CD4-positive, alpha-beta T cell treated with Interleukin-21 for 1 hour (primary cell): ENCODE results near the gene PDE5A.

Experiments used
- DNase-seq: peaks from one replicate; pipeline ENCODE4 v3.0.0-alpha.2; 2020

The PDE5A gene

DNA sequence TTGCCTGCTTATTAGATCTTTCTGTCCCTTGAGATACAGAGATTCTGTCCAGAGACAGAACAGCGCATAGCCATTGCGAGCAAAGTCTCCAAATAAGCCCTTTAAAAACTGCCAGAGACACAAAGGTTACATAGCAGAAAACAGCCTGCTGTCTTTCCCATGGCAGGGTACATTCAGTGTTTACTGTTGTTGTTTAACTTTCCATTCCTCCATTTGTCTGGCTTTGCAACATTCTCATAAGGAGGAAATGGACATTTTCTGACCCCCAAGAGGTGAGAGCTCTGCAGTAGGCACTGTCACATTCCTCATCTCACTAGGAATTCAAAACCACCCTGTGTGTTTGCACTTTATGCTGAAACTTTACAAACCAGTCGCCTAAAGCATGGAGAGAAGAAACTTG is 48.3 kb downstream of the PDE5A start:
- no peak for DNase-seq

DNA sequence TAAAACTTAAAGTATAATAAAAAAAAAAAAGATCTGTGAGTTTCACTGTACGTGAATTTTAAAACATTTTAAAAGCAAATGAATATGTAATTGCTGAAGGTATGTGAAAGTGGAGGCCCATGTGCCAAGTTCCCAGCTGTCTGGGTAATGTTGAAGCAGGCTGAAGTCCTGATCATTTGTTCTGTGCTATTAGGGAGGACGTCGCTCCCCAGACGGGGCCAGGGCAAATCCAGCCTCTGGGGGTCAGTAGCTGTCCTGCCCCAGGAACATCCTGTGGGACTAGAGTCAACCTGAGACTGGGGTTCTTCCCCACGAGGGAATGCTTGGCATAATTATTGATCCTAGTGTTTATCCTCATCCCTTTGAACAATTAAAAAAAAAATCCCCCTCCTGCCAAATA is 48.8 kb downstream of the PDE5A start:
- no peak for DNase-seq

DNA sequence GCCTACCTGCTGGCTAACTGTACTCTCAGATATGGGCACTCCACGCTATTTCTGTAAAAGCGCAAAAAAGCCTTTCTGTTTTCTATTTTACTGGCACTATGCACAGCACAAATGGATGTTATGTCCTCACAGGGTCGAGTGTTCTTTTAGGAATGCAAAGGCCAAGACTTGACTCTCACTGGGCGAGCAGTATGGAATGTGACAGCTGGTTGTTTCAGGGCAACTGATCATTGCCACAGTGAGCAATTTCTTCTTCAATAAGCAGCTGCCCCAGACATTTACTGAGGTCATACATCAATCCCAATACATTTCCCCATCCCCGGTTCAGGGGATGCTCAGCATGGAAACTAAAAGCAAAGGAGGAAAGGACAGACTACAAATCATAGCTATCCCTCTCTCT is 58.2 kb downstream of the PDE5A start:
- no peak for DNase-seq

DNA sequence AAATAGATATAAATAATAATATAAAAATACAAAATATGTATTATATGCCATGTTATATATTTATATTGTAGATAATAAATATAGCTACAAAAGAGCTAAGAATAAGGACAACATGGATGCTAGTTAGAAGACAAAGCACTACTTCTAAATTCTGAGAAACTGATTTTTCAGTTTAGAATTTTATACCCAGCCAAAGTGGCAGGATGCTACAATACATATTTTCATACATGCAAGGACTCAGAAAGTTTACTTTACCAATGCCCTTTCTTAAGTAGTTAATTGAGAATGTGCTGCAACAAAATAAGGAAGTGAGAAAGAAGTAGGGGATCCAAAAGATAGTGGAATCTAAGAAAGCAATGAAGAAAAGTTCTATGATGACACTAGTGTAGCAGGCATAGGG is 64.5 kb downstream of the PDE5A start:
- no peak for DNase-seq

DNA sequence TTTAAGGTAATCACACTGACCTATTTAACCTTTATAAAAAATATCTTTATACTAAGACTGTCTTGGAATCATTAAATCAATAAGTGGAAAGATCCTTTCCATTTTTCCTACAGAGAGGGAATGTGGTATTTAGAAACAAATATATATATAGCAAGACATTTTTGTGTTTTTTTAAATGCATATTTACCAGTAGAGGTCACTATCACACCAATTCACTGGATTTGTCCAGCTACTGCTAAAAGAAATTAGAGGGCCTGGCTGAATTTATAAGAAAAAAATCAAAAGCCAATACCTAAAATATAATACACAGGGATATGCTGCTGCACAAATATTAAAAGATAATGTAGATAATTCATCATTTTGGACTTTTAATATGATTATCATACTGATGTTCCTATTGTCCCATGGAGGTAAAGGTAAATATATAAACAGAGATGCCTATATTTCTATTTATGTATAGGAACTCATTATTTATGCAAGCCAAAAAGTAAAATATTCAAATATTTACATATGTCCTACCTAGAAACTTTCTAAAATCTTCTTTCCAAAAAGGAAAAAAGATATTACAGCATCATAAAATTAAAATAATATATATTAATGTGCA is 69.5 kb downstream of the PDE5A start:
- DNase-seq = peak; percentile 12

DNA sequence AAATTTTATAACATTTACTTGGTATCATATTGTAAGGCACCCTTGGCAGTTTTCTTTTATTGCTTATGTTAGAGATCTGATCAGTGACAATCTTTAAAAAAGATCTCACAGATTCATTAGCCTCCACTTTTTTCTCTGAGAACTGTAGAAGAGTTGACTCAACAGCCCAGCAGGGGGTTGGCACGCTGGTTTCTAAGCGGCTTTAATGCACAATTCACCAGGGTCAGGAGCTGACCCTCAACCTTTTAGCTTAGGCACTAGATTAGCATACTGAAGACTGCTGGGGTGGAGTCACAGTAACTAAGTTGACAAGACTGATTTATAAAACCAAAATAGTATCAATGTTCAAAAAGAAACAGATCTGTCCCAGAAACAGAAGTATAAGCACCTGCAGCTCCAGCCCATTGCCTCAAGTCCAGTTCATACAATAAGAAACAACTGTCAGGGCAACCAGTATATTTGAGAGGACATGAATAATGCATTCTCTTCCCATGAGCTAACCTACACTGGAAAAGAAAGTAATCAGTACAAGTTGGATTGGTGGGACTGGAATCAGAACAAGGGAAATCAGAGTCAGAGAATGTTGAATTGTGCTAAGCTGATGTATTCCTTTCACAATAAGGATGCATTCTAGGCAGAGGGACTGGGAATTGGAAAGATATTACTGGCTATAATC is 77.6 kb downstream of the PDE5A start:
- DNase-seq = no peak

DNA sequence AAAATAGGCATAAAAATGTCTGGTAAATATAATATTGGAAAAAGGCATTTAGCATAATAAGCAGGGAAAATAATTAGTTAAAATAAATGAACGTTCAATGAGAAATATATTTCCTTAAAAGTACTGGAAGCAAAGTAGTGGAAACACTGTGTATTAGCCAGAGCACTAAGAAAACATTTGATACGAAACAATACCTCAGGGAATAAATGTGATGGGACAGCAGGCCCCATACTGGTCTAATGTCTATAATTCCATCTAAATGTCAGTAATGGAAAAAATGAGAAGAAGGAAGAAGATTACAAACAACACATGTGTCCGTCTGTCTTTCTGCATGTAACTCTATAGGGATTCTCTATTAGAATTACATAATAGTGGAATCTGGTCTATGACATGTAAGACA is 79.0 kb downstream of the PDE5A start:
- DNase-seq = no peak

DNA sequence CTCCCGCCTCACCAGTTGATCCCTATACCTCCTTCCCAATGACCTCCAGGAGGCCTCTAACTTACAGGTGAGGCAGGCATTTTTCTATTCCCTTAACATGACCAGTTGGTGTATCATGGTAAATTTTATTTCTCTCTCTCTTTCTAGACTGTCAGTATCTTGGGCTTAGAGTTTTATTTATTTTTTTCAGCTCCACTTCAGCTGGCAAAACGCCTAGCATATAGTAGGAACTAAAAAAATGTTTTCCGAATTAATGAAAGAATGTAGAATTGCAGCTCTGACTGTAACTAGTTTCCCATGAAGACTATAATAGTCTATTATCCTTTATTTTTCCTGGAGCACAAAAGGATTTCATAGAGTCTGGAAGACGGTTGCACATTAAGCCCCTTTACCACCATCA is 84.8 kb downstream of the PDE5A start:
- DNase-seq = no peak

DNA sequence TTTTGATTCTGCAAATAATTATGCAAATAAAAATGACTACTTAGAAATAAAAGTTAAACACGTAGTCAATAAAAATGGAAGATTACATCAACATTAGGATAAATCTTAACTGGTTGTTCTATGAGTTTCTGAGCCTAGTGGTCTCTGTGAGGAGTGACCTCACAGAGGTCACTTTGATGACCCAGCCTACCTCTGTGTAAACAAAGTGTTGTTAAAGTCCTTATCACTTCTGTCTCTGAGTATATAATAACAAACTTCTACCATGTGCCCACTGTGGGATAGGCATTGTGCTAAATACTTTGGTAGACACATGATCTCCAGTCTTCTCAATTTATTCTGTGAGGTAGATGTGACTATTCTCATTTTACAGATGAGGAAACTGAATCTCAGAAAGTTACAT is 85.4 kb downstream of the PDE5A start:
- no peak for DNase-seq

DNA sequence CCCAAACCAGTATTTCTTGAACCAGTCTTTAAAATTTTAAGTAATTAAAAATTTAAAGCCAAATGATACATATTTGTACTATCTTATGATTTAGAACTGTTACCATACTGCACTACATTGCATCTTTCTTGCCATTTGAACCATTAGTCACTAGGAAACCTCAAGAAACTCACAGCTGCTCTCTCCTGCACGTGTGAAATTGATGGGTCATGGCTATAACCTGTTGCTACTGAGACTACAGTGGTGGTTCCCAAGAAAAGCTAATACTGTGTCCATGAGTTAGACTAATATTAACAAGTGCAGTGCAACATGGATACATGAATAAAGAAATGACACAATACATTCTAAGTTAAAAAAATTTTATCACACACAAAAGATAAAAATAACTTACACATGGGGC is 88.4 kb downstream of the PDE5A start:
- no peak for DNase-seq

DNA sequence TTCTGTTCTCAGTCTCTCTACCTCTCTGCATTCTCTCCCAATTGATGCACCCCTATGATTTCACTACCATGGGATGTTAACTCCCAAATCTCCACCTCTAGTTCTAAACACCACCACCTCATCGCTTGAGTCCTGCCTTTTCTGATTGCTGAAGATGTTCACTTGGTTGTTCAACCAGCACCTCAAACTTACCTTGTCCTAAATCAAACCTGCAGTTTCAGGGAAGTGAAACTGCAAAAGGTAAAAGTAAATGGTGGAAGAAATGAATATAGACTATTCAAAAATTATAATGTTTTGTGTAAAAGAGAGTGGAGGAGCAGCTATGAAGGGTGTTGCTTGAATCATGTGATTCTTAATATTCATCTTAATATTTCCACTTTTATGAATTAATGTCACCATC is 91.0 kb downstream of the PDE5A start:
- DNase-seq = no peak

DNA sequence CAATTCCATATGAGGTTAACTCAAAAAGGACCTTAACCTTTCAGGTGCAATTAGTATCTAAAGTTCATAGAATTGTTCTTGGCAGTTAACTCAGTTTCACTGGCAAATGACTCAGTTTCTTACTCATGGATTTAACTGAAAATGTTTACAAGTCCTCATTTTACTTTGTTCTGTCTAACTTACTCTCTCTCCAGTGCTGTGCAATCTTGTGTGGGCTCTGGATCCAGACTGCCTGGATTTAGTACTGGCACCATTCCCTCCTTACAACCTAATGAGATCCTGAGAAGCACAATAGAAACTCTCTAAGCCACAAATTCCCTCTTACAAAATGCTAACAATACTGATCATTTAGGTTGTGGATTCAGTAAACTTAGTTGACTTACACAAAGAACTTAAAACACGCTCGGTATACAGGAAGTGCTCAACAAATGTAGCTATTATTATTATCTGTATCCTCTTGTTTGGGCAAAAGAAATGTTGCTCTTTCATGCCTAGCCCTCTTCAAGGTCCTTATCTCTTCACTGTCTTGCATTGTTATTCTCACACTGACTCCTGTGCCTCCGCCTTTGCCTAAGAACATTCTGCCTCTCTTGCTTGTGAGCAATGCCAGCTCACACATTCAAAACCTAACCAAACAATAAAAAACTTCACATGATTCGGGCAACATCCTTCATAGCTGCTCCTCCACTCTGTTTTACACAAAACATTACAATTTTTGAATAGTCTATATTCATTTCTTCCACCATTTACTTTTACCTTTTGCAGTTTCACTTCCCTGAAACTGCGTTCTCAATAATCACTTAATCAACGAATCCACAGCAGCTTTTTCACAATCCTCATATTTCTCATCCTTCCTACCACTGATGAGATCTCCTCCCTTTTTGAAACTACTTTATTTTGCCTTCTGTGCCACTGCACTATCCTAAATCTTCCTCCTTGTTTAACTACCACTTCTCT is 91.8 kb downstream of the PDE5A start:
- DNase-seq = no peak

DNA sequence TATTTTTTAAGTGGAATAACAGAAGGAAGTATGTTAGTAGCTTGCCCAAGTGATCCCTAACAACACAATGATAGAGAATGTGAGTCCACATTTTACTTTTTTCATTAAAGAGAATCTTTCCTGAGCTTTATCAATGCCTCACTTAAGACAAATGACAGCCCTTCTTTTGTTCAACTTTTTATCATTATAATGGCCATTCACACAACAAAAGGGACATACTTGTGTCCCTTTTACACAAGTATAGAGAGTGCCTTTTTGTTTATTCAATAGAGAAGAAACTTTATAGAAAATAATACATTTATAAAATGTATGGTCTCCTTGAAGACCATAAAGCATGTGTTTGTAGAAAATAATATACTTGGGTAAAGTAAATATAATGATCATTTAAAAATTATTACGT is 96.3 kb downstream of the PDE5A start:
- no peak for DNase-seq

DNA sequence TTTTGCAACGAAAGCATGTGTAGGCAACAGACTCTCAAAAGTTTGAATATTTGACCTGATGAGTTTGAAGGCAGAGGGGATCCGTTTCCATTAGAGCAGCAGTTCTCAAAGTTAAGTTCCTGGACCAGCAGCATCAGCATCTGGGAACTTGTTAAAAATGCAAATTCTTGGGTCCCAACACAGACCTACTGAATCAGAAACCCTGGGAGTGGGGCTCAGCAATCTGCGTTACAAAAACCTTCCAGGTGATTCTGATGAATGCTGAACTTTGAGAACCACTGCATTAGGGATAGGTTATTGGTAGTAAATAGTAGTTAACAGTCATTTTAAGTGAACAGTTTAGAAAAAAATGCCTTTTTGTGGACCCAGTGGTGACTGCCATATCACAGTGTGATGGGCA is 98.8 kb downstream of the PDE5A start:
- DNase-seq = no peak

DNA sequence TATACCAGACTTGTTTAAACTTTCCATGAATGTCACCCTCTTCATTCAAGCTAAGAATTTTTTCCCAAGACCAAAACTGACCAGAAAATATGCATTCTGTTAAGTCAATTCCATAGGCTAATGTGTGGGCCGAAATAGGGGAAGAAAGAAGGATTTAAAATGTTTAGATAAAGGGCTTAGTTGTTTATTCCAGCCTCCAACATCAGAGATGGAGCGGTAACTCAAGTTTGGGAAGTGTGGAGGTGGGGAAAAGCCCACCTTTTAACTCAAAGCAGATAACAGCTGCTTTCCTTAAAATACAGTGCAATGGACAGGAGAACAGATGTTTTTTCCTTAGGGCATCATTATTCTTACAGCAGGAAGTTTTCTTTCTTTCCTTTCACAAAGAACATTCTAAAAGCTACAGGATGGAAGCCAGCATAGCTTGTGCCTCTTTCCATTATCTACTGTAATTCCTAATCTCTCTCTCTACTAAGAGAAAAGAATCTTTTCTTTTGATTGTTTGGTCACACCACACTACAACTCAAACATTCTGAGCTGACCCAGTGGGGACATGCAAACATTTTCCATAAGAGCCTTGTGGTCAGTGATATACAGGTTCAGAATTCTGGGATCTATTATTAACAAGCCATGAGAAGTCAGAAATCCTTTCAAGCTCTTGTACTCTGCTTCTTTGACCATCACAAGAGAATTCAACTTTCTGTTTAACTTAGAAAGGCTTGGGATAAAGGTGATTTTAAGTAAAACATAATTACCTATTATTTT is 101.6 kb downstream of the PDE5A start:
- no peak for DNase-seq

DNA sequence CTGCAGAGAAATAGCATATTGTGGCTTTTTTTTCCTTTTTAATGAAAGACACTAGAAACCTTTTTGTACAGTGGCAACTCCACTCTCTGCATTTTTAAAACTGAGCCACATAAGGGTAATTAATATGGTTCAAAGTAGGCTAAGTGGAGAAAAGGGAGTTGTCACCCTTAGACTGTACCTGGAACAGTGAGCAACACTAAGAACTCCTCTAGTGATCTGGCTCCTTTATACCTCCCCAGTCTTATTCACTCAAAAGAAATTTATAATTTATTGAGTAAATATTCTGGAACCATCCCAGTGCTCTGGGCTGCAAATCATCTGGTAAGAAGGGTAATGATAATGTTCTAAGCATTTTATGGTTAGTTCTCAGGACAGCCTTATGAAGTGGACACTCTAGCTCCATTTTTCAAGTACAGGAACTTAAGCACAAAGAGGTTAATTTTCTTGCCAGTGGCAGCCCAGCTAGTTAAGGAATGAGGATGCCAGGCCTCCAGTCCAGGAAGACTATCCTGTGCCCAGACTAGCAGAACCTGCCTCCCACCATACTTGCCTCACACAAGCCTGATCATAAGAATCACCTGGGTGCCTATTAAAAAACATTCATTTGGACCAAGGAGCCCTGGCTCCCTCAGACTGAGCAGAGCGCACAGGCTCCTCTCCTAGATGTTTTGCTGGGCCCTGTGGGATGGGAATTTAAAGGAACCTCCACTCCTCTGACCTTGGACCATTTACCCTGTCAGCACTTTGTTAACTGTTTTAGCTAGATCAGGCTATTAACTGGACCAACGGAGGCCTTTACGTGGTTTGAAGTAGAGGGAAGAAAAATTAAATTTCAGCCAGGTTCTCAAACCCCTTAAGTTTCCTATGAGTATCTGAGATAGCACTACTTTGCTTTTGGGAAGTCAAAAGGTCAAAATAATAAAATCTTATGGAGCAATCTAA is 102.6 kb downstream of the PDE5A start:
- no peak for DNase-seq

DNA sequence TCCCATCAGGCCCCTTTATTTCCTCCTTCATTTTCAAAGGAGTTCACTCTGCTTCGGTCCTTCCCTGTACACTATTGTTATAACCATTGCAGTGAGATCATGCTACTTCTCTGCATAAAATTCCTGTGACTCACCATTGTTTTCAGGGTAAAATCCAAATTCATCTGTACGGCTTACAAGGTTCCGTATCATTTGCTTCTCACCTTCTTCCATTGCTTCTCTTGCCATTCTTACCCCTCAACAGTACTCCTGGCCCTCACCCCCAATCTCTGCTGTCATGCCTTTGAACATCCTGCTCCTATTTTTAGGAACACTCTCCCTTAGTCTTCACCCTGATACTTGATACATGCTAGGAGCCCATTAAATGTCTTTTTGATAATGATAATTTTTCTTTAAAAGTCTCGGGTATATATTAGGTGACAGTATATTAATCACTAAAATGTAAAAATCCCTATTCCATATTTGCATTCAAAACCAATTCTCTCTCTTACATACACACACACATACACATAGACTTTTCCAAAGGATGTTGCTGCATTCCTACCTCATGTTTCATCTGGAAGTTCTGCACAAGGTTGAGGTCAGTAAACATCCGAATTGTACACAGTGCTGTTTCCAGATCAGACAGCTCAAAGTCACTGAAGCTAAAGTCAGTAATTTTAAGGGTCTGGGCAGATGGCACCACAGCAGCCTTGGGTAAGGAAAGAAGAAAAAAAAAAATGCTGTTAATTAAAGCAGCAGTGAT is 103.4 kb downstream of the PDE5A start:
- no peak for DNase-seq

DNA sequence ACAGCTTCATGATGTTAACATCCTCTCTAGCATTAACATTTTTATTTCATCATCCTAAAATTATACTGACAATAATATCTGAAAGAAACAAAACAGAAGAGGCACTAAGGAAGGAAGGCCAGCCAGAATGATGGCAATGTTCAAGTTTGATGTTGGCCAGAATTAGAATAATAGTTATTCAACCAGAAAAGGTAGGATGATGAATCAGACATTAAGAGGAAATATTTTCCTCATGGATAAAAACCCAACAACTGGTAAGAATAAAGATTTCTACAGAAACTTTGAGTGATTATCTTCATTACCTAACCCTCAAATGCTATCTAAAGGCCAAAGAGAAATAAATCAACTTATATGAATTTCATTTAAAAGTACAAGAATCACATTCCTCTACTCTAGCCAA is 105.2 kb downstream of the PDE5A start:
- no peak for DNase-seq

DNA sequence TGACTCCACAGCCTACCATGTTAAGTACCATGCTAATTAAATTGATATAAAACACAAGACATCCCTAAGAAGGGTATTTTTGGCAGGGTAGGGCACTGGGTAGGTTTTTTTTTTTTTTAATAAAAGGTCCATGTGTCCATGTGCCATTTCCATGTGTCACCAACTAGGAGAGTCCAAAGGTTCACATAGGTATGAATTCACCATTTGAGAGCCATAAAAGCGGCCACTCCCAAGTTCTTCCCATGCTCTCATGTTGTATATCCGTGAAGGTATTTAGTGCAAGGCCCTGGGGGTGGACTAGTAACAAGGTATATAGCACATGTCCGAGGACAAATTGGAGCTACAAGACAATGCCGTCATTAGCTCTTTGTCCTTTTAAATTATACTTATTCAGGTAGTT is 107.3 kb downstream of the PDE5A start:
- no peak for DNase-seq

DNA sequence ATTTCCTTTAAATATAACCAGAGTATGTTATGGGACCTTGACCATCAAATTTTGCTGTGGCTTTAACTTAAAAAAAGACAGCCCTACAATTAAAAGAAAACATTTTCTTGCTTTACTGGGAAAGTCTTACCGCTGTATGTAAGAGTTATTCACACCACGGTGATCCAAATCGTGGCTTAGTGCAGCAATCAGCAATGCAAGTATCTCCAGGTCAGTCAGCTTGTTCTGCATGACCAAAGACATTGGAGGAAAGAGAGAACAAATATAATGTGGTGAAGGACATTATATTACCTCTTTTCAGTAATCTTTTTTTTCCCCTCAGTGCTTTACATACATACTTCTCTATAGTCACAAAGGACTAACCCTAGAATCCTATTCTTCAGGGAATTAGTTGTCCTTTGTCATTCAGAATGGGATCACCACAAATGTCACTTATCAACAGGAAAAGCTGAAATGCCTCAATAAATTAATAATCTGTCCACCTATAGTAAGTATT is 109.6 kb downstream of the PDE5A start:
- DNase-seq = no peak

DNA sequence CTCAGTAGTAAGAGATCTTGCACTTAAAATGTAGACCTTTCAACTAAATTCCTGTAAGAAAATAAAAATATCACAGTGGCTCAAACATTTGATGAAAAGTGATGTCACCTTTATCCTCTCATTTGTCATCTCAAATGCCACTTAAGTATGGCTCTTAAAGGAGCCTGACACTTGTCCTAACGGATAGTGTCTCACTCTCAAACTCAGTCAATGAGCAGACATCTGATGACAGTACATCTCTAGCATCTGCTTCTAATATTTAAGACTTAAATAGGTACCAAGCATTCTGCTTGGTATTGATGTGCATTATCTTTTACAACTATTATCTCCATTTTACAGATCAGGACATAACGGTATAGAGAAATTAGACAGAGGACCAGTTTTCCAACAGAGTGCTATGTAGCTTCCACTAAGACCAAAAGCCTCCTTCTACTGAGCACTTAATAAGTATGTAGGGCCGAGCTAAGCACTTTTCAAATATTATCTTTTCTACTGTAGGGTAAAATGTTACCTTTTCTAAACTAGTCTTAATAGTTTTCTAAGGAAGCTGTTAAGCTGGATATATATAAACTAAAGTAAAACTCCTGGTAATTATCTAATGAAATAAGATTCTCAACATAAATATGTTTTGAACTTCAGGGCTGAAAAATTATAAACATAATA is 110.2 kb downstream of the PDE5A start:
- DNase-seq = no peak
